ENCODE data around the gene TNS2.
"Not testable (repeated sequence)": the region's sequence is repeated elsewhere in the genome, so short reads cannot be mapped to it uniquely, and the experiment has no call there.

Gene TNS2

GRCh38 chr12:53049571-53050318 is at the start of gene TNS2:
TSS of gene TNS2 (plus strand) at chr12:53050065. CDS start at chr12:53050186, 121 bp downstream.
- no peak for DNase-seq

GRCh38 chr12:53004178-53004577 is 45.7 kb upstream of the TNS2 start:
- no peak for DNase-seq

- DNase-seq: no peak
Measured at GRCh38 chr12:53004582-53004981, 45.3 kb upstream of the TNS2 start.

GRCh38 chr12:53005215-53005985 is 44.5 kb upstream of the TNS2 start:
- no peak for DNase-seq

GRCh38 chr12:53005986-53006809 is 43.7 kb upstream of the TNS2 start, which contains the start of gene EIF4B:
TSS of gene EIF4B (plus strand) at chr12:53006456. CDS start at chr12:53006484, 28 bp downstream.
- peak; percentile 99 for DNase-seq

GRCh38 chr12:53006810-53007309 is 43.0 kb upstream of the TNS2 start:
- peak; percentile 64 for DNase-seq

GRCh38 chr12:53007343-53007742 is 42.5 kb upstream of the TNS2 start:
- no peak for DNase-seq

GRCh38 chr12:53008760-53009159 is 41.1 kb upstream of the TNS2 start:
- DNase-seq: not testable (repeated sequence)

- no peak for DNase-seq
Measured at GRCh38 chr12:53010955-53011354, 38.9 kb upstream of the TNS2 start.

- no peak for DNase-seq
Measured at GRCh38 chr12:53011889-53012288, 38.0 kb upstream of the TNS2 start.

GRCh38 chr12:53012928-53013327 is 36.9 kb upstream of the TNS2 start:
- DNase-seq: no peak

- no peak for DNase-seq
Measured at GRCh38 chr12:53014709-53015108, 35.2 kb upstream of the TNS2 start.

GRCh38 chr12:53025250-53025649 is 24.6 kb upstream of the TNS2 start:
- DNase-seq: no peak

- DNase-seq: not testable (repeated sequence)
Measured at GRCh38 chr12:53027014-53027413, 22.9 kb upstream of the TNS2 start.

- no peak for DNase-seq
Measured at GRCh38 chr12:53031616-53032015, 18.2 kb upstream of the TNS2 start.

- DNase-seq: not testable (repeated sequence)
Measured at GRCh38 chr12:53033832-53034231, 16.0 kb upstream of the TNS2 start.

GRCh38 chr12:53034459-53034858 is 15.4 kb upstream of the TNS2 start:
- no peak for DNase-seq

GRCh38 chr12:53036802-53037201 is 13.1 kb upstream of the TNS2 start:
- no peak for DNase-seq

- DNase-seq: no peak
Measured at GRCh38 chr12:53039851-53040250, 10.0 kb upstream of the TNS2 start.

GRCh38 chr12:53042607-53043454 is 7.0 kb upstream of the TNS2 start:
- DNase-seq: no peak

GRCh38 chr12:53044052-53044581 is 5.7 kb upstream of the TNS2 start:
- DNase-seq: no peak
